Kidney epithelial cell (primary cell): Measurements from ENCODE around the gene OTOP1. TPM values are rescaled to one million over a fixed set of nuclear protein-coding genes. Genes with fewer than 3 reads are reported as not detected.
A peak's percentile ranks its signal among the peaks of the same experiment; 100 is the strongest.
"Not testable (repeated sequence)": the region's sequence is repeated elsewhere in the genome, so short reads cannot be mapped to it uniquely, and the experiment has no call there.

Source experiments
- DNase-seq: peaks from one replicate; pipeline ENCODE4 v3.0.0-alpha.2; 2010; ENCODE audit warnings: low read depth
- H3K27me3 ChIP-seq: 2 replicates; pipeline ENCODE4 v1.6.0; 2011; ENCODE audit warnings: low read length; ENCODE audit not compliant: control insufficient read depth, insufficient read depth
- H3K36me3 ChIP-seq: 2 replicates; pipeline ENCODE4 v1.5.1; 2011; ENCODE audit warnings: low read length; ENCODE audit not compliant: control insufficient read depth, insufficient read depth
- H3K4me3 ChIP-seq: 2 replicates; pipeline ENCODE4 v1.5.1; 2011; ENCODE audit warnings: low read depth, mild to moderate bottlenecking, control low read depth, low read length
- total RNA-seq: library from RNA; depleted of rRNA; stranded (reverse); fragments of >200 nt; gene quantifications from 2 replicates; pipeline ENCODE4 v1.2.3, GENCODE V29; 2015
- TF ChIP-seq, protein P1 (sequence below): IDR thresholded peaks from 2 replicates; pipeline ENCODE4 v1.5.1; 2011; ENCODE audit warnings: mild to moderate bottlenecking, moderate library complexity, low read length, control low read depth, inconsistent platforms; ENCODE audit not compliant: insufficient read depth, poor library complexity, severe bottlenecking

The OTOP1 gene
- total RNA-seq, 1 donor from 2014 or later, result not detected

DNA sequence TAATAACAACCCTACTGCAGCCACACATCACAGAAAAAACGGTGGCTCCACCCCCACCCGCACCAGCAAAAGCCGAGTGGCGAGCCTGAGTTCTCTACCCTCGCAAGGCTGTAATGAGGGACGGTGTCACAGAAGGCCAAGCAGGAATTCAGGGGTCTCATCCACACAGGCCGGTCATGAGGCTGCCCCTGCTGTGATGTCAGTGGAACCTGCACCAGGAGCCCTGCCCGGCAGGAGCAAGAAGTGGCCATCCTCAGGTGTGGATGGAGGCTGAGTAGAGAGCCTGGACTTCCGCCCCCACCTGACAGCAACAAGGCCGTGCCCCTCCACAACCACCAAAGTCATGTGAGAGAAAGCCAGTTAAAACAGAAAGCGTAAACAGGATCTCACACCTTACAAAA is 42.6 kb upstream of the OTOP1 start:
- no peak for DNase-seq
- H3K27me3 ChIP-seq, result no peaks in the 10 kb centered on the region

DNA sequence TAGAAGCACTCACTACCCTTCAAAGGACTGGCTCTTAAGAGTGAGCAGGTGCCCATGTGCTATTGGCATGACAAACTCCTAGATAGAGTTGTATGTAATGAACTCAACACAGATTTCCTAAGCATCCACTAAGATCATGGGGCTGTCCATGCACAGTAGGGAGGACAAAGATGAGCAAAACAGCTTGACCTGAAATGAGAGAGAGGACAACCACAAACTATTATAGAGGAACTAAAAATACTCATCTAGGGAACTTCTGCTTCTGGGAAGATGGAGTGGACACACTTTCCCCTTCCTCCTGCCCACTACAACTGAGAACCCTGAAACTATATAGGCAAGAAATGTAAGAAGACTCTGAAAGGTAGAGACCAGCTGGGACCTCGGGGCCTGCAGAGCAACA is 42.0 kb upstream of the OTOP1 start:
- no peak for DNase-seq
- H3K36me3 ChIP-seq, result peaks cover 1% of the 10 kb centered on the region

More for the DNA sequence above, 42.6 kb upstream of the OTOP1 start:
- Histone ChIP-seq H3K4me3 (no peak overlapping the region), H3K36me3 (peaks cover 1% of the 10 kb centered on the region)
- TF ChIP-seq, protein P1, sequence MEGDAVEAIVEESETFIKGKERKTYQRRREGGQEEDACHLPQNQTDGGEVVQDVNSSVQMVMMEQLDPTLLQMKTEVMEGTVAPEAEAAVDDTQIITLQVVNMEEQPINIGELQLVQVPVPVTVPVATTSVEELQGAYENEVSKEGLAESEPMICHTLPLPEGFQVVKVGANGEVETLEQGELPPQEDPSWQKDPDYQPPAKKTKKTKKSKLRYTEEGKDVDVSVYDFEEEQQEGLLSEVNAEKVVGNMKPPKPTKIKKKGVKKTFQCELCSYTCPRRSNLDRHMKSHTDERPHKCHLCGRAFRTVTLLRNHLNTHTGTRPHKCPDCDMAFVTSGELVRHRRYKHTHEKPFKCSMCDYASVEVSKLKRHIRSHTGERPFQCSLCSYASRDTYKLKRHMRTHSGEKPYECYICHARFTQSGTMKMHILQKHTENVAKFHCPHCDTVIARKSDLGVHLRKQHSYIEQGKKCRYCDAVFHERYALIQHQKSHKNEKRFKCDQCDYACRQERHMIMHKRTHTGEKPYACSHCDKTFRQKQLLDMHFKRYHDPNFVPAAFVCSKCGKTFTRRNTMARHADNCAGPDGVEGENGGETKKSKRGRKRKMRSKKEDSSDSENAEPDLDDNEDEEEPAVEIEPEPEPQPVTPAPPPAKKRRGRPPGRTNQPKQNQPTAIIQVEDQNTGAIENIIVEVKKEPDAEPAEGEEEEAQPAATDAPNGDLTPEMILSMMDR, result no peak

DNA sequence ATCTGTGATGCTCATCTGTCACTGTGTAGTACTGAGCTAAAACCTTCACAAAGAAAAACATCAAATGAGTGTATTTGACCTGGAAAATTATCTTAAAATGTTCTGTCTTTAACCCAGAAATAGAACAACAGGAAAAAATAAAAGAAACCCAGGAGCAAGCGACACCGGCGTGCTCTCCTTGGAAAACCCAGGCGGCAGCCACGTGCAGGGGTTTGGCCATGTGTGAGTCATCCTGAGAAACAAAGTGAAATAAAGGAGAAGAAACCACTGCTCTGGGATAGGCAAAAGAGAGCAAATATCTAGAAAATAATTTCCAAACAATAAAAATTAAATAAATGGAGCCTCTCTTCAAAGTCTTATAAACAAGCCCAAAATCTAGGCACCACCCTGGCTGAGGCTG is 41.3 kb upstream of the OTOP1 start:
- TF ChIP-seq, protein P1, result no peak
- no peak for DNase-seq
- Histone ChIP-seq H3K27me3 (no peaks in the 10 kb centered on the region), H3K4me3 (no peak overlapping the region), H3K36me3 (peaks cover 1% of the 10 kb centered on the region)

More for the DNA sequence above, 42.0 kb upstream of the OTOP1 start:
- Histone ChIP-seq H3K27me3 (no peaks in the 10 kb centered on the region), H3K4me3 (no peak overlapping the region)
- TF ChIP-seq, protein P1, result no peak

DNA sequence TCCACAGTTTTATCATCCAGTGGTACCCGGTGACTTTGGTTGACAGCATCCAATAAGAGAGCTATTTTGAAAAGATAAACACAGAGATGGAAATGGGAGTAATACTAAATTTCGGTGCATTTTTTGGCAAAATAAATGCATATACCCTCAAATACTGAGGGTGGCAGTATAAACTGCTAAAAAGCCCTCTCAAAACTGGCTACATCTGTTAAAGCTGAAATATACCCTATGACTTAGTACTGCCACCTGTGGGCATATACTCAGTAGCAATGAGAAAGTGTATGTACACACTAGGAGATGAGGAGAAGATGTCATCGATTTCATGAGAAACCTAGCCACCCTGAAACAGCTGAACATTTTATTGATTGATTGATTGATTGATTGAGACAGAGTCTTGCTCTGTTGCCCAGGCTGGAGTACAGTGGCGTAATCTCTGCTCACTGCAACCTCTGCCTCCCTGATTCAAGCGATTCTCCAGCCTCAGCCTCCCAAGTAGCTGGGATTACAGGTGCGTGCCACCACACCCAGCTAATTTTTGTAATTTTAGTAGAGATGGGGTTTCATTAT is 33.5 kb upstream of the OTOP1 start:
- Histone ChIP-seq H3K27me3 (no peaks in the 10 kb centered on the region), H3K4me3 (no peak overlapping the region), H3K36me3 (no peaks in the 10 kb centered on the region)
- no peak for DNase-seq
- TF ChIP-seq, protein P1, result peak; percentile 34

DNA sequence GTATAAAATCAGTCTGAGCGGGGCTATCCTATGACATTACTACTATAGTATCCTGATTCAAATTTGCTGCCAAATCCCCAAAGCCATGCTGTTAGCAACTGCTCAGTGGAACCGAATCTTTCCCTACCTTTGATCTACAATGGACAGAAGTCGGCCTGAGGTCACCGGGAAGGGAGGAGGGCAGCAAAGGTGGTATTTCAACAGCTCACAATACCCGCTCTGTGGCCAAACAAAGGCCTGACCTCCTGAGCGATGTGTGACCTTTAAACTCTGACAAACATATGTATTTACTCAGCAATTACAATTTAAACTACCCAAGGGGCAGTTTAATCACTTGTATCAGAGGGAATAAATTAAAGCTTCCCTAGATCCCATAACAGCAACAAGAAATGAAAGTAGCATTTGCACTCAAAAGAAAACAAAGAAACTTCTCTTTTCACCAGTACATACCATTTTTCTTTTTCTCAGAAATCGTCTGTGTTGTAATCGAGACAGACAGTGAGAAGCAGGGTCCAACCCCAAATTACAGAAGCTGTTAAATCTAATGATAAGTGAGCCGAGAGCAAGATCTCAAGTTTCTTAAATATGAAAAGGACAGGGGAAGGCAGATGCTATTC is 32.9 kb upstream of the OTOP1 start:
- H3K36me3 ChIP-seq, result no peaks in the 10 kb centered on the region
- DNase-seq, result no peak
- H3K27me3 ChIP-seq, result no peaks in the 10 kb centered on the region
- TF ChIP-seq, protein P1, result no peak
- no peak overlapping the region for H3K4me3 ChIP-seq

DNA sequence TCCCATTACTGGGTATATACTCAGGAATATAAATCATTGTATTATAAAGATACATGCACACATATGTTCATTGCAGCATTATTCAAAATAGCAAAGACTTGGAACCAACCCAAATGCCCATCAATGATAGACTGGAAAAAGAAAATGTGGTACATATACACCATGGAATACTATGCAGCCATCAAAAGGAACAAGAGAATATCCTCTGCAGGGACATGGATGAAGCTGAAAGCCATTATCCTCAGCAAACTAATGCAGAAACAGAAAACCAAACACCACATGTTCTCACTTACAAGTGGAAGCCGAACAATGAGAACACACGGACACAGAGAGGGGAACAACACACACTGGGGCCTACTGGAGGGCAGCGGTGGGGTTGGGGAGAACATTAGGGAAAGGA is 31.0 kb upstream of the OTOP1 start:
- not testable (repeated sequence) for H3K4me3 ChIP-seq, H3K36me3 ChIP-seq, DNase-seq, H3K27me3 ChIP-seq
